Activated B cell treated with CpG ODN at 0.5 μM for 24 hours (primary cell): ENCODE measurements around the gene HCN2. TPM values are rescaled to one million over a fixed set of nuclear protein-coding genes. Genes with fewer than 3 reads are reported as not detected.
A peak's percentile ranks its signal among the peaks of the same experiment; 100 is the strongest.
"Not testable (repeated sequence)": the region's sequence is repeated elsewhere in the genome, so short reads cannot be mapped to it uniquely, and the experiment has no call there.

Source experiments
- ATAC-seq: fragments of 200-7000 bp; cut with Tn5 transposase; one replicate; pipeline ENCODE4 v1.10.0; 2021; ENCODE audit warnings: low read depth, mild to moderate bottlenecking, moderate library complexity
- CTCF ChIA-PET: fragments of 350-600 bp; sonication (Branson Sonifier 250); formaldehyde crosslinking; loops from one replicate; lab custom pipeline; 2021; ENCODE audit warnings: antibody characterized with exemption; lab: Charles Lee
- POLR2A ChIA-PET: fragments of 350-600 bp; sonication (Branson Sonifier 250); formaldehyde crosslinking; loops from one replicate; lab custom pipeline; 2021; ENCODE audit warnings: antibody characterized with exemption; lab: Charles Lee
- DNase-seq: peaks from one replicate; pipeline ENCODE4 v3.0.0; 2022
- H3K27ac Mint-ChIP-seq: one replicate; pipeline ENCODE4 v1.8.0; 2020; ENCODE audit warnings: mixed read lengths
- H3K27me3 Mint-ChIP-seq: one replicate; pipeline ENCODE4 v1.8.0; 2021; ENCODE audit warnings: mixed read lengths
- H3K36me3 Mint-ChIP-seq: one replicate; pipeline ENCODE4 v1.8.0; 2021; ENCODE audit warnings: low read depth, mixed read lengths
- H3K4me1 Mint-ChIP-seq: one replicate; pipeline ENCODE4 v1.8.0; 2021; ENCODE audit warnings: mixed read lengths
- H3K4me3 Mint-ChIP-seq: one replicate; pipeline ENCODE4 v1.8.0; 2020; ENCODE audit warnings: mild to moderate bottlenecking, mixed read lengths
- H3K9me3 Mint-ChIP-seq: one replicate; pipeline ENCODE4 v1.8.0; 2020; ENCODE audit warnings: mixed read lengths
- CTCF ChIP-seq: fragments of 200-600 bp; IDR thresholded peaks from one replicate; pipeline ENCODE4 v1.8.0; 2022; ENCODE audit warnings: antibody characterized with exemption, mild to moderate bottlenecking
- intact Hi-C: fragments of 100-400 bp; cut with micrococcal nuclease; formaldehyde crosslinking; loops from one replicate; pipeline ENCODE4 v1.15.1; 2024
- total RNA-seq: library from RNA; stranded (reverse); gene quantifications from 2 replicates; pipeline ENCODE4 v1.2.3, GENCODE V29; 2022

The HCN2 gene
- total RNA-seq, 1 donor from 2014 or later: 0.13 TPM

- Mint-ChIP-seq H3K27me3 (no peaks in the 10 kb centered on the region), H3K4me1 (peaks cover 2% of the 10 kb centered on the region), H3K4me3 (no peak overlapping the region), H3K27ac (no peak overlapping the region), H3K36me3 (no peaks in the 10 kb centered on the region), H3K9me3 (no peaks in the 10 kb centered on the region)
- no peak for DNase-seq
- intact Hi-C loops: no loop called here
- no peak for TF ChIP-seq CTCF
- ATAC-seq: peak; percentile 77
- ChIA-PET CTCF (no interaction called here), POLR2A (no interaction called here)
These were observed 14.7 kb downstream of the HCN2 start for GRCh38 chr19:604355-604754.

GRCh38 chr19:605061-605971, 15.6 kb downstream of the HCN2 start:
- ATAC-seq, H3K4me1 Mint-ChIP-seq, H3K36me3 Mint-ChIP-seq, DNase-seq, CTCF ChIA-PET, H3K27ac Mint-ChIP-seq, H3K27me3 Mint-ChIP-seq, POLR2A ChIA-PET, intact Hi-C loops, H3K9me3 Mint-ChIP-seq: not testable (repeated sequence)
- H3K4me3 Mint-ChIP-seq: peak overlapping the region; percentile 32

GRCh38 chr19:607301-608154, 17.8 kb downstream of the HCN2 start:
- no peaks in the 10 kb centered on the region for H3K36me3 Mint-ChIP-seq
- ChIA-PET CTCF (interaction anchor here (1.3 kb wide), 1 partner anchor 127 kb away, joined by 4 read pairs; no protein-coding TSS in a partner anchor), POLR2A (no interaction called here)
- H3K27ac Mint-ChIP-seq: no peak overlapping the region
- no peak overlapping the region for H3K4me3 Mint-ChIP-seq
- no peaks in the 10 kb centered on the region for H3K27me3 Mint-ChIP-seq
- DNase-seq (no peak), ATAC-seq (no peak)
- H3K4me1 Mint-ChIP-seq: peaks cover 14% of the 10 kb centered on the region
- no peaks in the 10 kb centered on the region for H3K9me3 Mint-ChIP-seq
- intact Hi-C loops: no loop called here
- no peak for TF ChIP-seq CTCF

DNA sequence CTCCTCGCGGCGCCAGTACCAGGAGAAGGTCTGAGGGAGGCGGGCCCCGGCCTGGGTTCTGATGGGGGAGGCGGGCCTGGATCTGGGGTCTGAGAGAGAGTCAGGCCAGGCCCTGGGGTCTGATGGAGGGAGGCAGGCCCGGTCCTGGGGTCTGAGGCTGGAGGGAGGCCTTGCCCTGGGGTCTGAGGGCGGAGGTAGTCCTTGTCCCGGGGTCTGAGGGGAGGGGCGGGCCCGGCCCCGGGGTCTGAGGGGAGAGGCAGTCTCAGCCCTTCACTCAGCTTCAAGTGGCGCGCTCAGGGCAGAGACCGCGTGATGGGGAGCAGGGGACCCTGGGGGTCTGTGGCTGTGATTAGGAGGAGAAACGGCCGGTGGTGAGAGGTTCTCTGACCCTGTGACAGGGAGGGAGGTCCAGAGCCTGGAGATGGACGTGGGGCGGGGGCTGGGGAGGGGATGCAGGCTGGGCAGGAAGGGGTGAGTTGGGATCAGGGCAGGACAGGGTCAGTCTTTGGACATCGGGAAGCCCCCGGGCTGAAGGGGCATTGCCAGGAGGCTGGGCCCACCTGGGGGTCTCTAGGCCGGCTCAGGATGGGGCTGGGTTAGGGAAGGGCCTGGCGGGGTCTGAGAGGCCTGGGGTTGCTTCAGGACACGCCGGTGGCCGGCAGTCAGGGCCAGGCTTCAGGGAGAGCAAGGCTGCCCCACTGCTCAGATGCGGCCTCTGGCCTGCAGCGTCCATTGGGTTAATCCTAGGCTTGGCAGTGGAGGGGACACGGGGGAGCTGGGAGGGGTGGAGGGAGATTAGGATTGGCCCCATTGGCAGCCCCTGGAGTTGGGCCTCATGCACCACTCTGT, 18.7 kb downstream of the HCN2 start:
- TF ChIP-seq CTCF: no peak
- no peaks in the 10 kb centered on the region for H3K36me3 Mint-ChIP-seq
- H3K27me3 Mint-ChIP-seq: no peaks in the 10 kb centered on the region
- H3K27ac Mint-ChIP-seq: no peak overlapping the region
- ChIA-PET POLR2A (no interaction called here), CTCF (no interaction called here)
- intact Hi-C loops: no loop called here
- no peak for DNase-seq
- ATAC-seq: no peak
- no peaks in the 10 kb centered on the region for H3K9me3 Mint-ChIP-seq
- H3K4me3 Mint-ChIP-seq: no peak overlapping the region
- H3K4me1 Mint-ChIP-seq: peaks cover 14% of the 10 kb centered on the region

- intact Hi-C loops: no loop called here
- DNase-seq: no peak
- no peak for TF ChIP-seq CTCF
- H3K4me3 Mint-ChIP-seq: no peak overlapping the region
- H3K36me3 Mint-ChIP-seq: no peaks in the 10 kb centered on the region
- no peak overlapping the region for H3K27ac Mint-ChIP-seq
- no peaks in the 10 kb centered on the region for H3K27me3 Mint-ChIP-seq
- H3K4me1 Mint-ChIP-seq: peaks cover 12% of the 10 kb centered on the region
- ChIA-PET POLR2A (no interaction called here), CTCF (no interaction called here)
- ATAC-seq: no peak
- H3K9me3 Mint-ChIP-seq: no peaks in the 10 kb centered on the region
These were observed 19.3 kb downstream of the HCN2 start for GRCh38 chr19:609004-609346.
